Measurements from ENCODE around the gene ANKRD65.
"Not testable (repeated sequence)": the region's sequence is repeated elsewhere in the genome, so short reads cannot be mapped to it uniquely, and the experiment has no call there.

Gene ANKRD65

GRCh38 chr1:1430114-1430982, 9.3 kb upstream of the ANKRD65 start:
- DNase-seq = no peak

DNA sequence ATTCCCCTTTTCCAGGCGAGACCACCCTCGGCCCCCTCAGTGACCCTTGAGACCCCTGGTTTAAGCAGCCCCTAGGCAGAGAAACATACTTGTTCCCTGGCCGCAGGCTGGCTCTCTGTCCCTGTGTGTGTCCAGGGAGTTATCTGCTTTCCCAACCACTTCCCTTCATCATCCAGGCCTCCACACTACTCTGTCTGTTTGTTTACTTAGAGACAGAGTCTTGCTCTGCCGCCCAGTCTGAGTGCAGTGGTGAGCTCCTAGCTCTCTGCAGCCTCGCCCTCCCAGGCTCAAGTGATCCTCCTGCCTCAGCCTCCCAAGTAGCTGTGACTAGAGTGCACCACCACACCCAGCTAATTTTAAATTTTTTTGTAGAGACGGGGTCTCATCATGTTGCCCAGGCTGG, 8.6 kb upstream of the ANKRD65 start:
- DNase-seq = no peak

GRCh38 chr1:1428967-1429366, 7.9 kb upstream of the ANKRD65 start:
- not testable (repeated sequence) for DNase-seq

GRCh38 chr1:1428174-1428573, 7.1 kb upstream of the ANKRD65 start:
- no peak for DNase-seq

DNA sequence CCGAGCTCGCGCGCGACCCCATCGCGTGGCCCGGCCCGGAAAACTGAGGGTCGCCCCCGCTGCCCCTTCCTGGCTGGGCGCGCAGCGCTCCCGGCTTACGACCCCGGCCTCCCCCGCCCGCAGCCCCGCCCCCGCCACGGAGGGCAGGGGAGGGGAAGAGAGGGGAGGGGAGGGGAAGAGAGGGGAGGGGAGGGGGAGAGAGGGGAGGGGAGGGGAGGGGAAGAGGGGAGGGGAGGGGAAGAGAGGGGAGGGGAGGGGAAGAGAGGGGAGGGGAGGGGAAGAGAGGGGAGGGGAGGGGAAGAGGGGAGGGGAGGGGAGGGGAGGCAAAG, 6.7 kb upstream of the ANKRD65 start:
- DNase-seq = no peak

DNA sequence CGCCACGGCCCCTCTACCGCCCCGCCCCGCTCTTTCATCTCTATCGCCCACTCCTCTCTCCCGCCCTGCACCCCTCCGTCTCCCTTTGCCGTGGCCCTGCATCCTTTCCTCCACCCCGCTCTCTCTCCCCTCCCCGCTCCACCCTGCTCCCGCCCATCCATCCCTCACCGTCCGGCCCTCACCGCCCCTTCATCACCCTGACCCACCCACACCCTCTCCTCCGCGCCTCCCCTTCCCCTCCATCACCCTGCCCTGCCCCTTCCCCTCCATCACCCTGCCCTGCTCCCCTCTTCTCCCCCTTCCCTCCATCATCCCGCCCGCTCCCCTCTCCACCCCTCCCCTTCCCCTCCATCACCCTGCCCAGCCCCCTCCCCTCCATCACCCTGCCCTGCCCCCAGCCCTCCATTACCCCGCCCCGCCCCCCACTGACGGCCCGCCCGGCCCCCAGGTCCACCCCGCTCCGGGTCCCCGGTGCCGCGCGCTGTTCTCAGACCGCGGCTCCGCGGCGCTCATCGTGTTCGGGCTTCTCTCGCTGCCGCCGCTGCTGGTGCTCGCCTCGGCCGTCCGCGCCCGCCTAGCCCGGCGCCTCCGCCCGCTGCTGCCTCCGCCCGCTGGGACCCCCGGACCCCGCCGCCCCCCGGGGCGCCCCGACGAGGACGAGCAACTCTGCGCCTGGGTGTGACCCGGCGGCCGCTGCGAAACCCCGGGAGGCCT, 6.2 kb upstream of the ANKRD65 start:
- no peak for DNase-seq

DNA sequence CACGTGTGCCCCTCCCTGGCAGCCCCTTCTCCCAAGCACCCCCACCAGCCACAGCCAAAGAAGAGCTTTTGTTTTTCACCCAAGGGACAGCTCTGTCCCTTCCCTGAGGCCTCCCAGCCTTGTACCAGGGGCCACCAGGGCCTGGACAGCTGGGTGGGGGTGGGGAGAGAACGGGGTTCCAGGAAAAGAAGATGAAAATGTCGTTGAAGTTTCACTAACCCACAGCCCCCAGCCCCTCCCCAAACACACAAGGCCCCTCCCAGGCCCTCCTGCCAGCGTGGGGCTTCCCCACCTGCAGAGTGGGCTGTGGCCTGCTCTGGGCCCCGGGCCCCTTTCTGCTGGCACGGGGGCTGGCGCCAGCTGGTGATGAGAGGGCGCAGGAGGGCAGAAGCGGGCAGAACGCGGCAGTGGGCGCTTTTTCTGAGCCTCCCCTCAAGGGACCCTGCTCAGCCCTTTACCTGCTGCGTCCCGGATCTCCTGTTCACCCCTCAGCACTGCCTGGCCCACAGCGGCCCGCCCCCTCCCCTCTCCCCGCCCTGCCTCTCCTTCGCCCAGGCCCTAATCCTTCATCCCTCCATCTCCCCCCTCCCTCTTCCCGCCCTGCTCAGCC, 5.5 kb upstream of the ANKRD65 start:
- no peak for DNase-seq

DNA sequence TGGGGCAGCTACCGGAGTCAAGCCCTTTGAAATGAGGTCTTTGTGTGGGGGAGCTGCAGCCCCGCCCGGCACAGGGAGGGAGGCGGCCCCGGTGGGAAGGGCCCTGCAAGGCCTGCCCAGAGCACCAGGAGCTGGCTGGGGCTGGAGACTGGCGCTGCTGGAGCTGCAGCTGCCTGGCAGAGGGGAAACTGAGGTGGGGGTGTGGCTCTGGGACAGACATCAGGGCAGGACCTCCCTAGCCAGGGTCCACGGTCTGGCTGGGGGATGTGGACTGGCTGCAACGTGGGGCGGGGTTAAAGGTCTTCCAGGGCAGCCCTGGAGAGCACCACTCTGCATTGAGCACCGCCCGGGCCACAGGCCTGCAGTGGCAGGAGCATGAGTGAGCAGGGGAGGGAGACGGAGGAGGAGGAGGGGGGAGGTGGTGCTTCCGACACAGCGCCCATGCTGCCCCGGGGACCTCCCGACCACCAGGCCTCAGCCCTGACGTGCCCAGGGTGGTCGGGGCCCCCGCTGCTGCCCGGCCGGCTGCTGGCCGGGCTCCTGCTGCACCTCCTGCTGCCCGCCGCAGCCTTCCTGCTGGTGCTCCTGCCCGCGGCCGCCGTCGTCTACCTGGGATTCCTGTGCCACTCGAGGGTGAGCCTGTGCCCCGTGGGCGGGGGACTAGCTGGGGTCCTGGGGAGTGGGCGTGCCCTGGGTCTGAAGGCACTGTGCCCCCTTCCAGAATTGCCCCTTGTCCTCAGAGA, 4.8 kb upstream of the ANKRD65 start:
- no peak for DNase-seq

DNA sequence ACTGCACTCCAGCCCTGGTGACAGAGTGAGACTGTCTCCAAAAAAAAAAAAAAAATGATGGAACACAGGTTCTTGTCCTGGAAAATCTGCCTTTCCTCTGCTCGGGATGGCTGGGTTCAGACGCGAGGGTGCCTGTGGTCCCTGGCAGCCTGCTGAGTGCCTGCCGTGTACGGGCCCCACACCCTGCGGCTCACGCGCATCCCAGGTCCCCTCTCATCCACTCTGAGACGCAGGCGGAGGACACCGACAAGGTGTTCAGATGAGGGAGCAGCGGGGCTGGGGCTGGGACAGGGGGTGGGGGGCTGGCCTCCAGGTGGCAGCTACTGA, 4.3 kb upstream of the ANKRD65 start:
- DNase-seq = no peak

- DNase-seq = no peak
Observed at GRCh38 chr1:1424707-1425106, 3.6 kb upstream of the ANKRD65 start.

DNA sequence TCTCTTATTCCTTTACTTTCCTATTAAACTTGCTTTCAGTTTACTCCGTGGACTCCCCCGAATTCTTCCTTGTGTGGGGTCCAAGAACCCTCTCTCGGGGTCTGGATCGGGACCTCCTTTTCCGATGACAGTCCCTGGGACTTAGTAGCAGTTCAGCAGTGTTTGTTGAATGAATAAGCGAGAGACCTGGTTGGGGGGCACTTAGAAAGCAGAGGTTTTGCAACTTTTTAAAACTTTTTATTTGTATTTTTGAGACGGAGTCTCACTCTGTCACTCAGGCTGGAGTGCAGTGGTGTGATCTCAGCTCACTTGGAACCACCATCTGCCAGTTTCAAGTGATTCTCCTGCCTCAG, 2.1 kb upstream of the ANKRD65 start:
- no peak for DNase-seq

- DNase-seq = no peak
Observed at GRCh38 chr1:1422465-1423244, 1.6 kb upstream of the ANKRD65 start.

GRCh38 chr1:1421907-1422464, 910 bp upstream of the ANKRD65 start:
- DNase-seq = no peak

GRCh38 chr1:1420654-1421141, 378 bp downstream of the ANKRD65 start:
- DNase-seq = no peak

DNA sequence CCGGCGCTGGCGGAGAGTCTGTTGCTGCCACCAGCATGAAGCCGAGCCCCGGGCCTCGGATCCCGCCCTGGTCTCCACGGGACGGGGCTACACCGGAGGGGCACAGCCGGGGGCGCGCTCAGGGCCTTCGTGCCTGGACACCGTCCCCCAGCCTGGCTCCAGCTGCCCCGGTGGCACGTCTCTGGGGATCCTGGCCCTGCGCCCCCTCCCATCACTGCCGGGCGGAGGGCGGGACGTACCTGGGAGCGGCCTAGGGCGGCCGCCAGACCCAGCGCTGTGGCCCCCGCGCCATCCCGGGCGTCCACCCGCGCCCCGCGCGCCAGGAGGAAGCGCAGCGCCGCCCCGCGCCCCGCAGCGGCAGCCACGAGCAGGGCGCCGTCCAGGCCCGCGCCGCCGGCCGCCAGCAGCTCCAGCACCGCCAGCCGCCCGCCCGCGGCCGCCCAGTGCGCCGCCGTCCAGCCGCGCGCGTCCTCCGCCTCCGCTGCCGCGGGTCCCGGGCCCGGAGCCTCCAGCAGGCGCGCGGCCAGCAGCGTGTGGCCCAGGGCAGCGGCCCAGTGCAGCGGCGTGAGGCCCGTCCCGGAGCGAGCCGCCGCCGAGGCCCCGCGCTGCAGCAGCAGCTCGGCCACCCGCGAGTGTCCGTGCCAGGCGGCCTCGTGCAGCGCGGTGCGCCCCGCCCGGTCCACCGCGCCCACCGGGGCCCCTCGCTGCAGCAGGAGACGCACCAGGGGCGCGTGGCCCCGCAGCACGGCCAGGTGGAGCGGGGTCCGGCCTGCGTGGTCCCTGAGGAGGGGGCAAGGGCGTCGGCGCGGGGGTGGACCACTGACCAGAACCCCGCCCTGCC, 1.0 kb downstream of the ANKRD65 start:
- DNase-seq = no peak

DNA sequence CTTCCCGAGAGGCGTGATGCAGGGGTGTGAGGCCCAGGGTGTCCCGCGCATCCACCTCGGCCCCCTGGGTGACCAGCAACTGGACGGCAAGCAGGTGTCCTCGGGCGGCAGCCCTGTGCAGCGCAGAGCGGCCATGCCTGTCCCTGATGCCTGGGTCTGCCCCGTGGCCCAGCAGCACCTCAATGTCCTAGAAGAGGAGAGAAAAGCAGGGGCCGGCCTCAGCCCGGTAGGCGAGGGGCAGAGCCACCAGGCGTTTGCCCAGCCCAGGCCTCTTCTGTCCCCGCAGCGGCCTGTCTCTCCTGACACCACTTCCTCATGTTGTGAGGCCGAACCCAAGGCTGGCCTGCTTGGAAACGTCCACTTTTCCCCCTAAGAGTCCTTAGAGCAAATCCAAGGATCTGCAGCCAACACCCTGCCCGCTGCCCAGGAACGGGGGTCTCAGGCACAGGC, 1.7 kb downstream of the ANKRD65 start:
- no peak for DNase-seq

- DNase-seq = no peak
Observed at GRCh38 chr1:1418464-1419362, 2.4 kb downstream of the ANKRD65 start.

- not testable (repeated sequence) for DNase-seq
Observed at GRCh38 chr1:1417825-1418463, 3.1 kb downstream of the ANKRD65 start.

GRCh38 chr1:1417396-1417795, 3.7 kb downstream of the ANKRD65 start:
- DNase-seq = not testable (repeated sequence)

DNA sequence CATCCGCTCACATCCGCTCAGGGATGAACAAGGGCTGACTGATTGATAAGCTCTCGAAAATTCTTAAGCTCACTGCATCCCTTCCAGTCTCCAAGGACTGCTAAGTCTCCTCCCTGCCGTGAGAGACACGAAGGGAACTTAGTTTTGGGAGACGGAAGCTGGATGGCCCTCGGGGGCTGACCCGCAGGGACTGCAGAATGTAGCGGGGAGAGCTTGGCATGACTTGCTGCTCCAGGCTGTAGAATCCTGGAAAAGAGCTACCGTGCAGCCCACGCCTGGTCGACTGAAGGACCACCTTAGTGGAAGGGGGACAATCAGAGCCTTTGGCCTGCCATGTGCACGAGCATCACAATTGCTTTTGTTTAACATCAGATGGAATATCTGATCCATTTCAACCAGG, 5.3 kb downstream of the ANKRD65 start:
- no peak for DNase-seq
